ENCODE data around the gene AOAH. TPM values are rescaled to one million over a fixed set of nuclear protein-coding genes. Genes with fewer than 3 reads are reported as not detected.

The AOAH gene
- total and polyA plus RNA-seq, 2 of the 4 experiments (the other 2 are of a cell fraction): not detected

DNA sequence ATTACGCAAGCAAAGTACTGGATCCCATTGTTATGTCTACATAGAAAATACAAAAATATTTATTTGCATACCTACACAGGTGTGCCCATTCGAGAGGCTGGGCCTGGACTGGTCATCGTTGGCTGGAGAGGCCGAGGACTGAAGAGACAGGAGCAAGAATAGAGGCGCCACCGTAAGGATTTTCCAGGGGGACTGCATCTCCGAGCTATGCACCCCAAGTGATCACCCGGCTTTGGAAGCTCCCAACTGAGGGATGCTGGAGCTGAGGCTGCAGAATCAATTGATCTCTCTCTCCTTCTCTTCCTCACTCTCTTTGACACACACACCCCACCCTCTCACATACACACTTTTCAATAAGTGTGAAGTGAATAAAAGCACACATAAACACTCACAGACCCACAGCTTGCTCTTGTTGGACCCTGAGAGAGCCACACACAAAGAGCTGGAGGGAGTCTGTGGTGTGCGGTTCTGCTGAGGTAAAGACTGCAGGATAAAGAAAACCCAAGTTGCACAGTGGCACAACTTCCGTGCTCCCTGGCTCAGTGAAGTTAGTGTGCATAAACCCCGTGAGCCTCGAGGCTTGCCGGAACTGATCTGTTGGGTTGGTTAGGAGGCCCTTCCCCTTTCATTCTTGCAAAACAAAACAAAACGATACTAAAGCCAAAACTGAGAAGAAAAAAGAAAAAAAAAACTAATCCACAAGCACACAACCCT, at the start of gene AOAH (continued):
- no peak for TF ChIP-seq MAZ (IDR thresholded peaks at IDR 0.05; ENCODE audit: borderline replicate concordance, low read depth, low read length)

DNA sequence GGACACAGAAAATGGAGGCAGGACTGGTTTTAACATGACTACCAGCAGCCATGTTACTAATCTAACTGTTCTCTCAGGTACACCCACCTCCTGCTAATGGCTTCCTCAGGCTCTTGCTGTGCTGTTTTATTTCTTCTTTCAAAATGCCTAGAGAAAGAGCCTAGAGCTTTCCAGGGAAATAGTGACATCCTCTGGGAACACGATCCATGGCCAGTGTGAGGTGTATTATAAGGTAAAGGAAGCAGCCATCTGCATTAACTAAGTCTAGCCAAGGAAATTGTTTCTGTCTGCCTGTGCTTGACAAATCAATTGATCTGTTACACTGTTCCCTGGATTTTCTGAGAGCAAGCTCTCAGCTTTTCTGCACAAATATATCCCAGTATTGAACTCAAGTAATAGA, 42.2 kb upstream of the AOAH start:
- Histone ChIP-seq H2BK120ac (ENCODE audit: low read depth, low read length) (no peak overlapping the region), H2BK15ac (ENCODE audit: low read depth, low read length) (no peak overlapping the region), H4K20me1 (ENCODE audit: insufficient read depth, low read length) (no peaks in the 10 kb centered on the region), H3K9ac (ENCODE audit: low read depth, low read length) (no peak overlapping the region), H3K36me3 (ENCODE audit: control insufficient read depth, insufficient read depth, low read length) (no peaks in the 10 kb centered on the region), H2AK5ac (ENCODE audit: low read depth, low read length) (no peak overlapping the region), H3K27me3 (ENCODE audit: control insufficient read depth, insufficient read depth, low read length) (no peaks in the 10 kb centered on the region), H2AFZ (replicated peaks; ENCODE audit: low read length, poor library complexity) (no peak overlapping the region), H4K8ac (ENCODE audit: low read depth in 2 of 2, low read length in 2 of 2) (no peak overlapping the region), H2BK5ac (ENCODE audit: low read depth, low read length, poor library complexity, severe bottlenecking) (no peak overlapping the region), H3K79me1 (ENCODE audit: low read depth in 1 of 2, low read length in 2 of 2) (no peaks in the 10 kb centered on the region), H3K9me1 (ENCODE audit: insufficient read depth, low read length) (no peaks in the 10 kb centered on the region), H2AK9ac (replicated peaks; ENCODE audit: low read depth, low read length, poor library complexity) (no peak overlapping the region), H3K27ac (ENCODE audit: insufficient read depth, low read length) (no peak overlapping the region), H3K4ac (ENCODE audit: low read depth, low read length) (no peak overlapping the region), H3K23ac (ENCODE audit: low read depth, low read length) (no peak overlapping the region), H3K56ac (ENCODE audit: extremely low read depth, insufficient read depth, low read length) (no peak overlapping the region), H4K5ac (ENCODE audit: low read depth, low read length) (no peak overlapping the region), H3K9me3 (ENCODE audit: control insufficient read depth, insufficient read depth, low read length) (no peaks in the 10 kb centered on the region), H4K91ac (ENCODE audit: insufficient read depth, low read depth, low read length) (no peak overlapping the region), H3K14ac (replicated peaks; ENCODE audit: low read depth, low read length) (no peak overlapping the region), H2BK20ac (ENCODE audit: low read depth, low read length) (no peak overlapping the region), H3K18ac (ENCODE audit: low read depth, low read length) (no peak overlapping the region), H3K4me1 (ENCODE audit: control insufficient read depth, insufficient read depth, low read length) (no peaks in the 10 kb centered on the region), H3K4me3 (ENCODE audit: insufficient read depth, low read depth, low read length) (no peak overlapping the region), H3K4me2 (ENCODE audit: low read depth, low read length) (no peak overlapping the region)
- POLR2A ChIA-PET (ENCODE audit: unreplicated experiment): no interaction called here
- intact Hi-C loops (cut with micrococcal nuclease) (no loop called here), dilution Hi-C loops (cut with HindIII; ENCODE audit: low sequenced_read_pairs, unreplicated experiment) (no loop called here), in situ Hi-C loops (cut with MboI; ENCODE audit: low sequenced_read_pairs) (no loop called here)
- ATAC-seq (ENCODE audit: low read depth): no peak
- no TSS peak for BruUV-seq (replicated peaks)
- WGBS, 2 experiments (ENCODE audit: extremely low coverage in 2 of 2, insufficient read length in 1 of 2): 40% methylated on average over 1 of the region's 1 CpG; no CpG with 5 or more reads in 1 of the 2 experiments
- no peak for DNase-seq
- CTCF ChIA-PET: no interaction called here
- TF ChIP-seq POLR2A (IDR thresholded peaks at IDR 0.05; ENCODE audit: low read depth, low read length) (no peak), RAD21 (IDR thresholded peaks at IDR 0.05; ENCODE audit: low read length) (no peak), FOS (IDR thresholded peaks at IDR 0.05; ENCODE audit: low read depth, low read length) (no peak), MAZ (IDR thresholded peaks at IDR 0.05; ENCODE audit: borderline replicate concordance, low read depth, low read length) (no peak), MAFK (IDR thresholded peaks at IDR 0.05; ENCODE audit: low read depth, low read length) (no peak), SMC3 (IDR thresholded peaks at IDR 0.05; ENCODE audit: low read depth, low read length) (no peak), CEBPB (IDR thresholded peaks at IDR 0.05; ENCODE audit: low read depth, low read length) (no peak)
- TF ChIP-seq, protein P1, sequence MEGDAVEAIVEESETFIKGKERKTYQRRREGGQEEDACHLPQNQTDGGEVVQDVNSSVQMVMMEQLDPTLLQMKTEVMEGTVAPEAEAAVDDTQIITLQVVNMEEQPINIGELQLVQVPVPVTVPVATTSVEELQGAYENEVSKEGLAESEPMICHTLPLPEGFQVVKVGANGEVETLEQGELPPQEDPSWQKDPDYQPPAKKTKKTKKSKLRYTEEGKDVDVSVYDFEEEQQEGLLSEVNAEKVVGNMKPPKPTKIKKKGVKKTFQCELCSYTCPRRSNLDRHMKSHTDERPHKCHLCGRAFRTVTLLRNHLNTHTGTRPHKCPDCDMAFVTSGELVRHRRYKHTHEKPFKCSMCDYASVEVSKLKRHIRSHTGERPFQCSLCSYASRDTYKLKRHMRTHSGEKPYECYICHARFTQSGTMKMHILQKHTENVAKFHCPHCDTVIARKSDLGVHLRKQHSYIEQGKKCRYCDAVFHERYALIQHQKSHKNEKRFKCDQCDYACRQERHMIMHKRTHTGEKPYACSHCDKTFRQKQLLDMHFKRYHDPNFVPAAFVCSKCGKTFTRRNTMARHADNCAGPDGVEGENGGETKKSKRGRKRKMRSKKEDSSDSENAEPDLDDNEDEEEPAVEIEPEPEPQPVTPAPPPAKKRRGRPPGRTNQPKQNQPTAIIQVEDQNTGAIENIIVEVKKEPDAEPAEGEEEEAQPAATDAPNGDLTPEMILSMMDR (conservative IDR thresholded peaks at IDR 0.05; ENCODE audit: low read depth, low read length): no peak
- TF ChIP-seq, protein P2, sequence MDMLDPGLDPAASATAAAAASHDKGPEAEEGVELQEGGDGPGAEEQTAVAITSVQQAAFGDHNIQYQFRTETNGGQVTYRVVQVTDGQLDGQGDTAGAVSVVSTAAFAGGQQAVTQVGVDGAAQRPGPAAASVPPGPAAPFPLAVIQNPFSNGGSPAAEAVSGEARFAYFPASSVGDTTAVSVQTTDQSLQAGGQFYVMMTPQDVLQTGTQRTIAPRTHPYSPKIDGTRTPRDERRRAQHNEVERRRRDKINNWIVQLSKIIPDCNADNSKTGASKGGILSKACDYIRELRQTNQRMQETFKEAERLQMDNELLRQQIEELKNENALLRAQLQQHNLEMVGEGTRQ (IDR thresholded peaks at IDR 0.05; ENCODE audit: low read depth, low read length): no peak

All from IMR-90 (cell line).